Measurements from ENCODE around the gene SPTLC1. TPM values are rescaled to one million over a fixed set of nuclear protein-coding genes. Genes with fewer than 3 reads are reported as not detected.
"Not testable (repeated sequence)": the region's sequence is repeated elsewhere in the genome, so short reads cannot be mapped to it uniquely, and the experiment has no call there.

The SPTLC1 gene
- total RNA-seq, 1 donor: 132 TPM

- DNase-seq (ENCODE audit: low read depth): no peak
- TF ChIP-seq, protein P1, sequence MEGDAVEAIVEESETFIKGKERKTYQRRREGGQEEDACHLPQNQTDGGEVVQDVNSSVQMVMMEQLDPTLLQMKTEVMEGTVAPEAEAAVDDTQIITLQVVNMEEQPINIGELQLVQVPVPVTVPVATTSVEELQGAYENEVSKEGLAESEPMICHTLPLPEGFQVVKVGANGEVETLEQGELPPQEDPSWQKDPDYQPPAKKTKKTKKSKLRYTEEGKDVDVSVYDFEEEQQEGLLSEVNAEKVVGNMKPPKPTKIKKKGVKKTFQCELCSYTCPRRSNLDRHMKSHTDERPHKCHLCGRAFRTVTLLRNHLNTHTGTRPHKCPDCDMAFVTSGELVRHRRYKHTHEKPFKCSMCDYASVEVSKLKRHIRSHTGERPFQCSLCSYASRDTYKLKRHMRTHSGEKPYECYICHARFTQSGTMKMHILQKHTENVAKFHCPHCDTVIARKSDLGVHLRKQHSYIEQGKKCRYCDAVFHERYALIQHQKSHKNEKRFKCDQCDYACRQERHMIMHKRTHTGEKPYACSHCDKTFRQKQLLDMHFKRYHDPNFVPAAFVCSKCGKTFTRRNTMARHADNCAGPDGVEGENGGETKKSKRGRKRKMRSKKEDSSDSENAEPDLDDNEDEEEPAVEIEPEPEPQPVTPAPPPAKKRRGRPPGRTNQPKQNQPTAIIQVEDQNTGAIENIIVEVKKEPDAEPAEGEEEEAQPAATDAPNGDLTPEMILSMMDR (IDR thresholded peaks at IDR 0.05; ENCODE audit: insufficient read depth, low read depth, low read length): no peak
- H3K4me3 ChIP-seq (ENCODE audit: low read depth, low read length): no peak overlapping the region
Observed at GRCh38 chr9:92158097-92158601, 42.9 kb upstream of the SPTLC1 start.

DNA sequence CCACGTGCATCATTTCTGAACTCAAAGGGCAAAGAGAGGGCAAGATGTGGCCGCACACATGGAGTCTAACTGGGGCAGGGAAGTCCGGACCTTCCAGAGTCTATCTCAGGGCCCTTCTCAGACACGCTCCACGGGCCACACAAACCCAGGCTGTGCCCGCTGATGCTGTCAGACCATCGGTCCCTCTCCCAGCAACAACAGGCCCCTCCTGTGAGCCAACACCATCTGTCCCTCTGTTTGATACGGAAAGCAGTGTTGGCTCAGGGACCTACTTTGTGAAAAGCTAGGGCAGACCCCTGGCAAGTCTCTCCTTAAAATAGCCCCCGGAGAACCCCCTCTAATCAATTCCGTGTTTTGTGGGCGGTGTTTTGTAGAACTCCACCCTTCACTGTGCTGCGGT is 40.5 kb upstream of the SPTLC1 start:
- H3K4me3 ChIP-seq (ENCODE audit: low read depth, low read length); DNase-seq (ENCODE audit: low read depth): not testable (repeated sequence)

- TF ChIP-seq, protein P1 (IDR thresholded peaks at IDR 0.05; ENCODE audit: insufficient read depth, low read depth, low read length): no peak
- no peak overlapping the region for H3K4me3 ChIP-seq (ENCODE audit: low read depth, low read length)
- no peak for DNase-seq (ENCODE audit: low read depth)
Observed at GRCh38 chr9:92155221-92155620, 40.0 kb upstream of the SPTLC1 start.

DNA sequence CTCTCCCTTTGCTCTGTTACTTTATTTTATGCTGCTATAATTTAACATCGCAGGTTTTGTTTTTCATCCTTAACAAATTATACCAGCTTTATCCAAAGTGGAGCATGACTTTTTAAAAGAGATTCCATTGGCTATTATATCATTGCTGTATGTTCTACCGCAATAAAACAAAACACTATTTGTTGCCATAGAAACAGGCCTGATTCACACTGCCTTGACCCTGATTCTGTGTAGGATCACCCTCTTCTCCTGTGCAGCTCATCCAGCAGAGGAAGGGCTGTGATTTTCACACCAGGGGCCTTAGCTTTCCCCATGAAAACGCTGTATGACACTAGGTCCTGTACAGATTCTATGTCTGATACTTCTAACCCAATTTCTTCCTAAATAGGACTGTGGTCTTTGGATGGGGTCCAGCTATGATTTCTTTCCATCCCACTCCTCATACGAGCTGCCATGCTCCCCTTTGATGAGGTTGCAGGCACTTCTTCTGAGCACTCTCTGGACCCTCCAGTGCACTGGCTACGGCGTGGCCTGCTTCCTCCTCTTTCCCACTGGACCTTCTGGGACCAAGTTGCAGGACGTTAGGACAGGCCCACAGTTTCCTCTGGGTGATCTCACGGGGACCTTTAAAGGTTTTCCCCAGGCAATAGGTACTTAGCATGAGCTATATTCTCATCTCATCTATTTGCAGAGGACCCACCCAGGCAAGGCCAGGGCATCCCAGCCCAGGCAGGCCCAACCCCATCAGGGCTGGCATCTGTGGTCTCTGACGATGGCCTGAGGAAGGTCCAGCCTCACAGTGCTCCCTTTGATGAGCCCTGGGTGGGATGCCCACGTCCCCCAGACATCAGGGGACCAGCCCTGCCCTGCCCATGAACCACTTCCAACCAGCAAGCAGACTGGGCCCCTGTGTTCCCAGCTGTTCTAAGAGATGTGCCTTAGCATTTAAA is 38.5 kb upstream of the SPTLC1 start:
- not testable (repeated sequence) for H3K4me3 ChIP-seq (ENCODE audit: low read depth, low read length)
- peak; percentile 77 for DNase-seq (ENCODE audit: low read depth)

DNA sequence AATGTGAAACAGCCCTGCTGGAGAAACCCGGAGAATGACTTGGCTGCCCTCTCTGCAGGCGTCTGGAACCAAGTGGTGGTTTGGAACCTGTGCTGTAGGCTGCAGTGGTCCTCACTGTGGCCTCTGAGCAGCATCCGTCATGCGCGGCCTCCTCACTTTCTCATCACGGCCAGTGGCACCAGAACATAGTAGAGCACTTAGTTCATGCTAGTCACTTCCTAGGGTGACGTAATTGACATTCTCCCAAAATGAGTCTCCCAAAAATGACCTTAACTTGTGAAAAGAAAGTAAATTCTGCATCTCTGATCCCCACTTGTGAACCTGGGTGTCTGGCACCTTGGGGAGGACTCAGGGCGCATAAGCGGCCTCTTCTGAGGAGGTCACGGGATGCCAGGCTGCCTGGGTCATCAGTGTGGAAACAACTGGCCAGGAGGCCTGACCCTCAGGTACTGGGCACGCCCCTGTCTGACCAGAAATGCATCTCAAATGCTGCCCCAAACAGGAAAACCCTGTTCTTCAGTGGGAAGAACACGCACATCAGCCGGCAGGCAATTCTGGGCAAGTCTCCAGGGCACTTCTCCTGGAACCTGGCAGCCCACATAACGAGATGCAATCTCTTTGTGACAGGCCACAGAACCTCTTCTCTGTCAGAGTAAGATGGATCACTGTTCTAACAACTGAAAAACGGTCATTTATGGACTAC is 36.6 kb upstream of the SPTLC1 start:
- no peak overlapping the region for H3K4me3 ChIP-seq (ENCODE audit: low read depth, low read length)

DNA sequence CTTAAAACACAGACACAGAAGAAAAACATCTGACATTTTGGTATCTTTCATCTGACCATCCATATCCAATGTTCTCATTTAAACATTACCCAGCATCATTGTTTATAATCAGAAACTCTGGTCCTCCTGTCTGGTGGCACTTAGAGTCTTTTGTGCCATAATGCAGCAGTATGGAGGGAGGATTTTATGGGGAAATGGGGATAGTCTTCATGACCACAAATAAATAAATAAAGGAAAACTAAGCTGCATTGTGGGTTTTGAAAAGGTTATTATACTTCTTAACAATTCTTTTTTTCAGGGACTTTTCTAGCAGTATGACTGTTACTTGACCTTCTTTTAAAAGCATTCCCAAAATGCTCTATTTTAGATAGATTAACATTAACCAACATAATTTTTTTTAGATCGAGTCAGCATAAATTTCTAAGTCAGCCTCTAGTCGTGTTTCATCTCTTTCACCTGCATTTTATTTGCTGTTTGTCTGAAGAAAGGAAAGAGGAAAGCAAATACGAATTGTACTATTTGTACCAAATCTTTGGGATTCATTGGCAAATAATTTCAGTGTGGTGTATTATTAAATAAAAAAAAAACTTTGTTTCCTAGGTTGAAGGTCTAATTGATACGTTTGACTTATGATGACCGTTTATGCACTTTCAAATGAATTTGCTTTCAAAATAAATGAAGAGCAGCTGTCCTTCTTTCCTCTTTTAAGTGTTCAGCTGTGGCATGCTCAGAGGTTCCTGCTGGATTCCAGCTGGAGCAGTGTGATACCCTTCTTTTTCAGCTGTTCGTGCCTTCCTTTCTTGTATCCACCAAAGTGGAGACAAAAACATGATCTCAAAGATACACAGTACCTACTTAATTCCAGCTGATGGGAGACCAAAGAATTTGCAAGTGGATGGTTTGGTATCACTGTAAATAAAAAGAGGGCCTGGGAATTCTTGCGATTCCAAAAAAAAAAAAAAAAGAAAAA is 35.6 kb upstream of the SPTLC1 start:
- not testable (repeated sequence) for H3K4me3 ChIP-seq (ENCODE audit: low read depth, low read length); DNase-seq (ENCODE audit: low read depth)

More for the DNA sequence above, 36.6 kb upstream of the SPTLC1 start:
- DNase-seq (ENCODE audit: low read depth): peak; percentile 62
- TF ChIP-seq, protein P1 (IDR thresholded peaks at IDR 0.05; ENCODE audit: insufficient read depth, low read depth, low read length): no peak

GRCh38 chr9:92147852-92148180 is 32.6 kb upstream of the SPTLC1 start:
- H3K4me3 ChIP-seq (ENCODE audit: low read depth, low read length): no peak overlapping the region
- DNase-seq (ENCODE audit: low read depth): no peak
- TF ChIP-seq, protein P1 (IDR thresholded peaks at IDR 0.05; ENCODE audit: insufficient read depth, low read depth, low read length): no peak

Measured in fibroblast of villous mesenchyme (primary cell).